Lower lobe of right lung (tissue), 2 donors: ENCODE measurements around the gene PTPRD. TPM values are rescaled to one million over a fixed set of nuclear protein-coding genes. Genes with fewer than 3 reads are reported as not detected.
A peak's percentile ranks its signal among the peaks of the same experiment; 100 is the strongest.

Experiments used
- ATAC-seq, 2 donors: fragments of 200-7000 bp; cut with Tn5 transposase; one replicate each; pipeline ENCODE4 v1.9.1; 2020 to 2022; ENCODE audit warnings: mild to moderate bottlenecking in 2 of 2, moderate library complexity in 2 of 2
- DNase-seq: peaks from one replicate; pipeline ENCODE4 v3.0.0-alpha.2; 2020
- H3K27ac ChIP-seq: fragments of 200-600 bp; one replicate; pipeline ENCODE4 v1.8.0; 2022
- H3K27me3 ChIP-seq: fragments of 200-600 bp; one replicate; pipeline ENCODE4 v1.8.0; 2022; ENCODE audit warnings: low read depth
- H3K36me3 ChIP-seq: fragments of 200-600 bp; one replicate; pipeline ENCODE4 v1.8.0; 2022; ENCODE audit warnings: mild to moderate bottlenecking
- H3K4me1 ChIP-seq: fragments of 200-600 bp; one replicate; pipeline ENCODE4 v1.8.0; 2022
- H3K4me3 ChIP-seq: fragments of 200-600 bp; one replicate; pipeline ENCODE4 v1.8.0; 2022; ENCODE audit warnings: mild to moderate bottlenecking
- H3K9me3 ChIP-seq: fragments of 200-600 bp; one replicate; pipeline ENCODE4 v1.8.0; 2022
- intact Hi-C: fragments of 100-400 bp; cut with DNase I; formaldehyde crosslinking; loops from one replicate; pipeline ENCODE4 v1.11.0; 2022
- total RNA-seq: library from RNA; stranded (reverse); fragmentation: NEBNext Ultra II Directional; extraction: Animal tissue kit (Norgen Biotek cat#: 25700); gene quantifications from one replicate; pipeline ENCODE4 v1.2.1, GENCODE V29; 2021
- TF ChIP-seq, protein P1 (sequence below): fragments of 200-600 bp; IDR thresholded peaks from one replicate; pipeline ENCODE4 v1.8.0; 2022; ENCODE audit warnings: antibody characterized with exemption, mild to moderate bottlenecking
- donor health status: DM: no; HTN: yes; CAD: no; lungs with severe emphysema.

PTPRD gene
- total RNA-seq, 1 donor from 2014 or later, result 17.2 TPM

DNA sequence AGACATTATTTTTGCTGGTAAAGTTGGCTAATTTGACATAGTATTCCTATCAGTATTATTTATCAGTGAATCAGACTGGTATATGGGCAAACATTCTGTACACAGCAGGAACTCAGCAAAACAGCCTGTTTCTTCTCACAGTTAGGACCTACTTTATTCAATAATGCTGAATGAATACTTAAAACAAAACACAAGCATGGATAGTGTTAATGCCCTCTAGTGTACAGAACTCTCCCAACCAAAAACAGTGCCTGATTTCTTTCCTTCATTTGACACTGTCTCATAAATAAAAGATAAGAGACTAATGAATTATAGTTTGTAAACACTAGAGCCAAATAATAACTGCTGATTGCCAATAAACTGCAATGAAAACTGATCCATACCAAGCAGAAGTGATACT lies 1113.3 kb downstream of the PTPRD start:
- TF ChIP-seq, protein P1, sequence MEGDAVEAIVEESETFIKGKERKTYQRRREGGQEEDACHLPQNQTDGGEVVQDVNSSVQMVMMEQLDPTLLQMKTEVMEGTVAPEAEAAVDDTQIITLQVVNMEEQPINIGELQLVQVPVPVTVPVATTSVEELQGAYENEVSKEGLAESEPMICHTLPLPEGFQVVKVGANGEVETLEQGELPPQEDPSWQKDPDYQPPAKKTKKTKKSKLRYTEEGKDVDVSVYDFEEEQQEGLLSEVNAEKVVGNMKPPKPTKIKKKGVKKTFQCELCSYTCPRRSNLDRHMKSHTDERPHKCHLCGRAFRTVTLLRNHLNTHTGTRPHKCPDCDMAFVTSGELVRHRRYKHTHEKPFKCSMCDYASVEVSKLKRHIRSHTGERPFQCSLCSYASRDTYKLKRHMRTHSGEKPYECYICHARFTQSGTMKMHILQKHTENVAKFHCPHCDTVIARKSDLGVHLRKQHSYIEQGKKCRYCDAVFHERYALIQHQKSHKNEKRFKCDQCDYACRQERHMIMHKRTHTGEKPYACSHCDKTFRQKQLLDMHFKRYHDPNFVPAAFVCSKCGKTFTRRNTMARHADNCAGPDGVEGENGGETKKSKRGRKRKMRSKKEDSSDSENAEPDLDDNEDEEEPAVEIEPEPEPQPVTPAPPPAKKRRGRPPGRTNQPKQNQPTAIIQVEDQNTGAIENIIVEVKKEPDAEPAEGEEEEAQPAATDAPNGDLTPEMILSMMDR, result no peak
- Histone ChIP-seq H3K4me3 (no peak overlapping the region), H3K27ac (no peak overlapping the region), H3K27me3 (no peaks in the 10 kb centered on the region), H3K4me1 (no peaks in the 10 kb centered on the region), H3K9me3 (peaks cover 6% of the 10 kb centered on the region), H3K36me3 (no peaks in the 10 kb centered on the region)
- ATAC-seq, result no peak
- no peak for DNase-seq
- intact Hi-C loops, result no loop called here

DNA sequence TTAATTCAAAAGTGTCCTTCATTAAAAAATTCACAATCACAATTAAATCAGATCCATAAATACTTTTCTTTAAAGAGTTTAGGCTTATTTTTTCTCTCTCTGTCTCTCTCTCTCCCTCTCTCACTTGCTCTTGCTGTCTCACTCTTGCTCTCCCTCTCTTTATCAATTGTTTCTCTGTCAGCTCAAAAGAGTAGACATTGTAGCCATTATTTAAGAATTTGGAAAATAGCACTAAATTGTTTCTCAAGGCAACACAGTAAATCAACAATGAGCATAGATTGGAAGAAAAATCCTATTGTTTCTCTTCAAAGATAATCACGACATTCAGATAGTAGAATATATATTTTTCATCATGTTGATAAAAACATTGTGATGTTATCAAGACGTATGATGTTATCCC lies 1114.0 kb downstream of the PTPRD start:
- intact Hi-C loops, result no loop called here
- ATAC-seq (no peak), DNase-seq (no peak)
- TF ChIP-seq, protein P1, result no peak
- H3K4me3 ChIP-seq, result no peak overlapping the region
- no peaks in the 10 kb centered on the region for H3K27me3 ChIP-seq
- H3K9me3 ChIP-seq, result peaks cover 6% of the 10 kb centered on the region
- H3K27ac ChIP-seq, result no peak overlapping the region
- H3K36me3 ChIP-seq, result no peaks in the 10 kb centered on the region
- no peaks in the 10 kb centered on the region for H3K4me1 ChIP-seq

GRCh38 chr9:9498128-9498527 lies 1114.7 kb downstream of the PTPRD start:
- DNase-seq, result no peak
- Histone ChIP-seq H3K27me3 (no peaks in the 10 kb centered on the region), H3K36me3 (no peaks in the 10 kb centered on the region), H3K4me1 (no peaks in the 10 kb centered on the region), H3K4me3 (no peak overlapping the region), H3K9me3 (peaks cover 6% of the 10 kb centered on the region), H3K27ac (no peak overlapping the region)
- TF ChIP-seq, protein P1, result no peak
- intact Hi-C loops, result no loop called here
- ATAC-seq, result peak; percentile 37 to 82

- intact Hi-C loops, result no loop called here
- H3K36me3 ChIP-seq, result no peaks in the 10 kb centered on the region
These were observed 1118.5 kb downstream of the PTPRD start for GRCh38 chr9:9494336-9494735.

DNA sequence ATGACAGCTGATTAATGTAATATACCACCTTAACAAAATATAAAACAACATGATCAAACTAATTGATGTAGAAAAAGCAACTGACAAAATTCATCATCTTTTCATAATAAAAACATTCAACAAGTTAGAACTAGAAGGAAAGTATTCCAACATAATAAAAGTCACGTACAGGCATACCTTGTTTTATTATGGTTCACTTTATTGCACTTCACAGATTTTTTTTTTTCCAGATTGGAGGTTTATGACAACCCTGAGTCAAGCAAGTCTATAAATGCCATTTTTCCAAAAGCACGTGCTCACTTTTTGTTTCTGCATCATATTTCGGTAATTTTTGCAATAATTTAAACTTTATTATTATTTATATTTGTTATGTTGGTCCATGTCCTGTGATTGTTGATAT lies 1120.3 kb downstream of the PTPRD start:
- H3K36me3 ChIP-seq, result no peaks in the 10 kb centered on the region
- no peaks in the 10 kb centered on the region for H3K4me1 ChIP-seq
- TF ChIP-seq, protein P1, result no peak
- ATAC-seq, result no peak
- DNase-seq, result no peak
- intact Hi-C loops, result no loop called here
- no peaks in the 10 kb centered on the region for H3K27me3 ChIP-seq
- no peak overlapping the region for H3K27ac ChIP-seq
- peaks cover 6% of the 10 kb centered on the region for H3K9me3 ChIP-seq
- H3K4me3 ChIP-seq, result no peak overlapping the region

More at GRCh38 chr9:9494336-9494735, 1118.5 kb downstream of the PTPRD start:
- no peak for DNase-seq
- TF ChIP-seq, protein P1, result no peak
- Histone ChIP-seq H3K27me3 (no peaks in the 10 kb centered on the region), H3K4me3 (no peak overlapping the region), H3K9me3 (peaks cover 6% of the 10 kb centered on the region), H3K27ac (no peak overlapping the region), H3K4me1 (no peaks in the 10 kb centered on the region)
- no peak for ATAC-seq

DNA sequence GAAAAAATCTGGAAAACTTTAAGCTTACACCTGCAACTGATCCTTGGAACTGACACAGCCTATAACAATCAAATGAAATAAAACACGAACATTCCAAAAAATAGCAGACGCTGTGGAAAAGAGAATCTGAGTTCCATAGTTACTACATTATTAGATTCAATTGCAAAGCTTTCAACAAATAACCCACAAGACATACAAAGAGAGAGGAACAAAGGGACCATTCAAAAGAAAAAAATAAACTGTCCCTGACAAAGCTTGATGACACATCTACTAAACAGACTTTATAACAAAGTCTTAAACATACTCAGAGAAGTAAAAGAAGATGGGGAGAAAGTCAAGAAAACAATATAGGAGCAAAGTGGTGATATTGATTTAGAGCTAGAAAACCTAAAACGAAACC lies 1123.6 kb downstream of the PTPRD start:
- DNase-seq (no peak), ATAC-seq (no peak)
- TF ChIP-seq, protein P1, result no peak
- intact Hi-C loops, result no loop called here
- Histone ChIP-seq H3K36me3 (no peaks in the 10 kb centered on the region), H3K4me3 (no peak overlapping the region), H3K4me1 (no peaks in the 10 kb centered on the region), H3K27me3 (no peaks in the 10 kb centered on the region), H3K9me3 (no peaks in the 10 kb centered on the region), H3K27ac (no peak overlapping the region)
